HG03520 (cell line): ENCODE results near the gene PRPF31.
"Not testable (repeated sequence)": the region's sequence is repeated elsewhere in the genome, so short reads cannot be mapped to it uniquely, and the experiment has no call there.

Source experiments
- ATAC-seq: cut with Tn5 transposase; IDR thresholded peaks from one replicate; pipeline ENCODE4 v1.9.1; 2021; ENCODE audit warnings: mild to moderate bottlenecking, moderate library complexity; ENCODE audit not compliant: unreplicated experiment

The PRPF31 gene

GRCh38 chr19:54160182-54160811, 44.7 kb downstream of the PRPF31 start:
- no peak for ATAC-seq

GRCh38 chr19:54160854-54161253, 45.3 kb downstream of the PRPF31 start:
- ATAC-seq: no peak

- no peak for ATAC-seq
These were observed 46.8 kb downstream of the PRPF31 start for GRCh38 chr19:54162241-54162805.

GRCh38 chr19:54162884-54163283, 47.3 kb downstream of the PRPF31 start:
- ATAC-seq: no peak

GRCh38 chr19:54164369-54165068, 49.0 kb downstream of the PRPF31 start:
- ATAC-seq: no peak

GRCh38 chr19:54165222-54165621, 49.7 kb downstream of the PRPF31 start:
- no peak for ATAC-seq

GRCh38 chr19:54168174-54168917, 52.8 kb downstream of the PRPF31 start:
- ATAC-seq: no peak

- ATAC-seq: no peak
These were observed 53.7 kb downstream of the PRPF31 start for GRCh38 chr19:54169149-54169740.

GRCh38 chr19:54171736-54172431, 56.3 kb downstream of the PRPF31 start:
- not testable (repeated sequence) for ATAC-seq

GRCh38 chr19:54172471-54173358, 57.2 kb downstream of the PRPF31 start, which contains the start of gene TMC4:
Gene TMC4, minus strand, starts transcription at chr19:54173160. Its CDS starts 43 bp downstream, at chr19:54173117.
- ATAC-seq: no peak

- ATAC-seq: no peak
These were observed 57.8 kb downstream of the PRPF31 start for GRCh38 chr19:54173359-54173699.

- ATAC-seq: no peak
These were observed 58.6 kb downstream of the PRPF31 start for GRCh38 chr19:54173951-54174834.

GRCh38 chr19:54178581-54179261, 63.2 kb downstream of the PRPF31 start:
- no peak for ATAC-seq

- no peak for ATAC-seq
These were observed 63.8 kb downstream of the PRPF31 start for GRCh38 chr19:54179262-54179852.

GRCh38 chr19:54179921-54180461, 64.4 kb downstream of the PRPF31 start:
- no peak for ATAC-seq

- no peak for ATAC-seq
These were observed 65.1 kb downstream of the PRPF31 start for GRCh38 chr19:54180691-54181091.
